ENCODE measurements around the gene SNAP29.
"Not testable (repeated sequence)": the region's sequence is repeated elsewhere in the genome, so short reads cannot be mapped to it uniquely, and the experiment has no call there.

The SNAP29 gene

DNA sequence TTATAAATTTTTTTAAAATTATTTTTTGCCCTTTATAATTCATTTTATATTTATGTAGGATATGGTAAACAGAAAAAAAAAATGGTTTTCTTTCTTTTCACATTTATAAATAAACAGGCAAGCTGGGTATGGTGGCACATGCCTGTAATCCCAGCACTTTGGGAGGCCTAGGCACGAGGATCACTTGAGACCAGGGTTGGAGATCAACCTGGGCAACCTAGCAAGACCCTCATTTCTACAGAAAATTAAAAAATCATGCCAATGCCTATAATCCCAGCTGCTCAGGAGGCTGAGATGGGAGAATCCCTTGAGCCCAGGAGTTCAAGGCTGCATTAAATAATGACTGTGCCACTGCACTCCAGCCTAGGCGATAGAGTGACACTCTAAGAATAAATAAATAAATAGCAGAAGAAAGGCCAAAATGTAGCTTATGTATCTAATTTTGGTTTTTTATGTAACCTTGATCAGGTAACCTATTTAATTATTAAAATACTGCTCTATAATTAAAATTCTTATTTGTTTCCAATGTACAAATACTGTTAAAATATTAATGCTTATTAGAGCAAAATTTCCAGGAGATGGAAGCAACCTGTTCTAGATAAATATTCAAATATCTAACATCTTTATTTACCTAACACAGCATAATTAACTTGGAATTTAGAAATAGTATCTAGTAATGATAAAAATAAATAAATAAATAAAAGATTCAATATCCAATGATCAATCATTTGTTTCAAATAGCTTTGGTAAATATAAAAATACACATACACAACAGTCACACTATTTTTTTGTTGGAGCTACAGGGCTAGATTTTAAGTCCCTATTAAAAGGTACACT is 21.6 kb upstream of the SNAP29 start:
- no peak for DNase-seq

DNA sequence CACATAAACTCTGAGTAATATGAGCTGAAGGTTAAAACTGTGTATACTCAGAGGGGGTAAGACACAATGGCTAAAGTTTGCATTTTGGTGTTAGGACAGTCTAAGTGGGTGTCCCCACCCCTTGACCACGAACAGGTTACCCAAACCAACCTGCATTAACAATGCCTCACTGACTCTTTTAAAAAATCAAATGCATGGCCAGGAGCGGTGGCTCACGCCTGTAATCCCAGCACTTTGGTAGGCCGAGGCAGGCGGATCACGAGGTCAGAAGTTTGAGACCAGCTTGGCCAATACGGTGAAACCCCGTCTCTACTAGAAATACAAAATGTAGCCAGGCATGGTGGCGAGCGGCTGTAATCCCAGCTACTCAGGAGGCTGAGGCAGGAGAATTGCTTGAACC is 19.5 kb upstream of the SNAP29 start:
- DNase-seq, result not testable (repeated sequence)

DNA sequence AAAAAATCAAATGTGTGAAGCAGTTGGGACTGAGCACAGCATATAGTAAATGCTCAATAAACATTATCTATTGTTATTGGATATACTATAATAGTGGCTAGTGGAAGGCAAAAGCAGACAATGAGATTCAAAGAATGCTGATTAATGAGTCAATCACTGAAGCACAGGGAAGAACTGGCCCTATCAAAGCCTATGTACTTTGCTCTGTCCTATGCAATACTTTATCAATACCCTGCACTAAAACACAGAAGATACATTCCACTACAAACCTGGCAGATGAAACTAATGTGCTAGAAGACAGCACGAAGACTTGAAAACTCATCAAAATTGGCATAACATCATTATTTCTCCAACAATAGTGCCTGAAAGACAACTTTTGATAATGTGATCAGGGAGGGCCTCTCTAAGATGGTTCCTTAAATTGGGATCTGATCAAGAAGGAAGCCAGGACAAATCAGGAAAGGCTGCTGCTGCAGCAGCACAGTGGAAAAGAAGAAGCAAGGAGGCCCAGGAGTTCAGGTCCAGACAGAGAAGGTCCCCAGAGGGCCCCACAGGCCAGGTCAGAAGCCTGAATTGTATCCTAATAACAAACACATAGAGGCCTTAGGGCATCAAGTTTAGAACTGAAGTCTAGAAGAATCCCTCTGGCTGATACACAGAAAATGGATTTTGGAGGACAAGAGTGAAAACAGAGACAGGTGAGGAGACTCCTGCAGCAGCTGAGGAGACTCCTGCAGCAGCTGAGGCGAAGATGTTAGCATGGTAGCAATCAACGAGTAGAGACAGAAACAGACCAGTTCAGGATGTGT is 18.8 kb upstream of the SNAP29 start:
- no peak for DNase-seq

DNA sequence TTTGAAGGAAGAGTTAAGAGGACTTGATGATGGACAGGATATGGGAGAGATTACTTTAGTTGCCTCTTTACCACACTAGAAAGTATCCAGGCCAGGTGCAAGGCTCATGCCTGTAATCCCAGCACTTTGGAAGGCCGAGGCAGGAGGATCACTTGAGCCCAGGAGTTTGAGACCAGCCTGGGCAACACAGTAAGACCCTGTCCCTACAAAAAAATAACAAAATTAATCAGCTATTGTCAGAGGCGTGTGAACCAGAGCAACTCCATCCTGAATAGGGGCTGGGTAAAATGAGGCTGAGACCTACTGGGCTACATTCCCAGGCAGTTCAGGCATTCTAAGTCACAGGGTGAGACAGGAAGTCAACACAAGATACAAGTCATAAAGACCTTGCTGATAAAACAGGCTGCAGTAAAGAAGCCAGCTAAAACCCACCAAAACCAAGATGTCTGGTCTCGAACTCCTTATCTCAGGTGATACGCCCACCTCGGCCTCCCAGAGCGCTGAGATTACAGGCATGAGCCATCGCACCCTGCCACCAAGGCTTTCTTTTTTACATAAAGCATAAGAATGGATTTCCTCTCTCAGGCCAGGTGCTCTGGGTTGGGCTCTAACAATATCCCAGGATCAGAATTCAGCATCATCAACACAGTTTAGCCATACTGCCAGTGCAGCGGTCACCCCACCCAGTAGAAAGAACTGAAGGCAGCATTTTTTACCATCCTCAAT is 18.0 kb upstream of the SNAP29 start:
- DNase-seq, result no peak

DNA sequence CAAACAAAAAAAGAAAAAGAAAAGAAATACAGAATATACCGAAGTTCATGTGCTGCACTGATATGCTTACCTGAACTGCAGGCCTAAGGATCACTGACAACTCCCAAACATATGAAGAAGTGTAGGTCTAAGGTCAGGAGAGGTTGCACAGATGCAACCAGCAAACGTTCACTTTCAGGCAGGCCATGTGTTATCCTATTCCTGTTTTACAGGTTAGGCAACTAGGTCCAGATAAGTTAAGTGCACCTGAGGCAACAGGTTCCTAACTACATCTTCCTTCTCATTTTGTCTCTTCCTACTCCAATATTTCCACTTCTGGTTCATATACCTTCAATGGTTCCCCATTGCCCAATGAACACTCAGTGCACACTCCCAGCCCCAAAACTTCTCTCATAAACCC is 15.3 kb upstream of the SNAP29 start:
- DNase-seq, result no peak

DNA sequence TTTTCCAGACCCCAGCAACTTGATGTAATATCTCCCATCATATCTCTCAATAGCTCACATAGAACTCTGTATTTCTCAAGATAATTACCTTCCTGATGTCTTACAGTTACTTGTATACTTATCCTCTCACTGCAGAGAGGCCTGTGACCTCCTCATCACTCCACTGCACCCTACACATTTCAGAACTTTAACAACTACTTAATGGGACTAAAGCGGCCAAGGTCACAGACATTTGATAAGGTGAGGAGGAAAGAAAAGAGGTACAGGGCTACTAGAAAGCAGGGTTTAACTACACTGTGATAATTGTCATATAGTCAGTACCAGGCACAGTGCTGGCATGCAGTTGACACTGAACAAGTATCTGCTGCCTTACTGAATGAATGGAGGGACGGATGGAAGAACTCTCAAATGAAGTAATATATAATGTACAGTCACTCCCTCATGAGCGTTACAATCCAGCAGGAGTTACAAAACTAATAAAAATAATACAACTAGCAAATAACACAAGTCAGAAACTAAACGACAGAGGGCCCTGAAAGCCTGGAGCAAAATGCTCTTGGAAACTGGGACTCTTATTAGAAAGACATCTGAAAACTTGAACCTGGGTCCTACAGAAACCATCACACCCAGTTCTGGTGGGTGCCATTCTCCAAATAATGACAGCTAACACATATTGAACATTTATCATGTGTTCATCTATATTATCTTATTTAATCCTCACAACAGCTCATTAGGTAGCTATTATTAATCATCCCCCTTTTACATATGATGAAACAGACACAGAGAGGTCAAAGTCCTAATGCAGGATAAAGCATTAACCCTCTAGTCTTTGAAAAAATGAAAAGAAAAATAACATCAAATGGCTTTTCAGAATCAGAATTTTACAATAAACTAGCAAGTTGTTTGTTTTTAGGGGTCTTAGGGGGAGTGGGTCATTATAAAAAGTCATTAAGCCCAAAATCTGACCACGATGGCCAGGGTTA is 14.5 kb upstream of the SNAP29 start:
- DNase-seq, result no peak

DNA sequence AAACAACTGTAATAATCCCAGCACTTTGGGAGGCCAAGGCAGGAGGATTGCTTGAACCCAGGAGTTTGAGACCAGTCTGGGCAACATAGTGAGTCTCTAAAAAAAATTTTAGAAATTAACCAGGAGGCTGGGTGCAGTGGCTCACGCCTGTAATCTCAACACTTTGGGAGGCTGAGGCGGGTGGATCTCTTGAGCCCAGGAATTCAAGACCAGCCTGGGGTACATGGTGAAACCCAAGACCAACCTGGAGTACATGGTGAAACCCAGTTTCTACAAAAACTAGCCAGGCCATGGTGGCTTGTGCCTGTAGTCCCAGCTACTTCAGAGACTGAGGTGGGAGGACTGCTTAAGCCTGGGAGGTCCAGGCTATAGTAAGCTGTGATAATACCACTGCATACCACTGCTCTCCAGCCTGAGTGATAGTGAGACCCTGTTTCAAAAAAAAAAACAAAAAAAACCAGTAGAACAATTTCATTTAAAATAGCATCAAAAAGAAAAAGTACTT is 11.4 kb upstream of the SNAP29 start:
- DNase-seq, result no peak

DNA sequence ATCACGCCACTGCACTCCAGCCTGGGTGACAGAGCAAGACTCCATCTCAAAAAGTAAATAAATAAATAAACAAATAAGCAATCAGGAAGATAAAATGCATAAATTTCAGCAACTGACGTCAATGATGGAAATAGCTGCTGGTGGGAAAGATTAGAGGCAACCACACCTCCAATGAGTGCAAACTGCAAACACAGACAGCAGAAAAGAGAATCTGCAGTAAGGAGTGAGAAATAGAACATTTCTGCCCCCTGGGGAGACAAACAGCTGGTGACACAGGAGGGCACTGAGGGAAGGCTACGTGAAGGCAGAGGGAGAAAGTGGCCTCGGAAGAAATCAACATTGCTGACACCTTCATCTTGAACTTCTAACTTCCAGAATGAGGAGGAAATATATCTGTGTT is 6.7 kb upstream of the SNAP29 start:
- no peak for DNase-seq

DNA sequence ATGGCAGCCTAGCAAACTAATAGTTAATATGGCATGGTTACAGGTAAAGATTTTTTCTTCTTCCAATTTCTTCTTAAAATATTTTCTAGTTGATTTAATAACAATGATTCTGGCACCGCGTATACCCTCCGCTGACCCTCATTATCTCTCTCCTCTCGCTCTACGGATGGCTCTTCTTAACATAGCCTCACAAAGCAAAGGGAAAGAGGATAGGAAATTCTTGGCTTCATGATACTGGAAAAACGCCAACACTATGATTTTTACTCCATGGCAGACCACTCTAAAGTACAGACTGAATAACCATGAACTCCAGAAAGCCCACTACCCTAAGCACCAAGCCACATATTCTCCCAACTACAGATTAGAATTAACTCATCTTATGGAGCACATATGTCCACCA is 6.3 kb upstream of the SNAP29 start:
- no peak for DNase-seq

DNA sequence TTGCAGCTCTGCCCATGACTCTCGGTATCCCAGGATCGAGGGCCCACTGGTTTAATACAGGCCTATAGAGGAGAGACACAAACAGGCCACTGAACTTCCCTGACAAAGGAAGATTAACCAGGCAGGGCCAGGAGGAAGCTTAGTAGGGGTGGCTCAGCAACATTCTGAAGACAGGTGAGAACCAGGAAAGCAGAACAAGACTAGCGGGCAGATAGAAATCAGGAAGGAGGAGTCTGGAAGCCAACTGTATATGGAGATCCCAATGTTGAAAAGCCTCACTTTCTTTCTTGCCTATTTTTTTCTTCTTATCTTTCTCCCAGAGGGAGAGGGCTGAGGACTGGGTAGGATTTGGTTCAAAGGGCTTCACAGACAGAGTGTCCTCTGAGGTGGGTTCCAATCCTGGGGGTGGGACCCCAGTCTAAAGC is 5.6 kb upstream of the SNAP29 start:
- no peak for DNase-seq

DNA sequence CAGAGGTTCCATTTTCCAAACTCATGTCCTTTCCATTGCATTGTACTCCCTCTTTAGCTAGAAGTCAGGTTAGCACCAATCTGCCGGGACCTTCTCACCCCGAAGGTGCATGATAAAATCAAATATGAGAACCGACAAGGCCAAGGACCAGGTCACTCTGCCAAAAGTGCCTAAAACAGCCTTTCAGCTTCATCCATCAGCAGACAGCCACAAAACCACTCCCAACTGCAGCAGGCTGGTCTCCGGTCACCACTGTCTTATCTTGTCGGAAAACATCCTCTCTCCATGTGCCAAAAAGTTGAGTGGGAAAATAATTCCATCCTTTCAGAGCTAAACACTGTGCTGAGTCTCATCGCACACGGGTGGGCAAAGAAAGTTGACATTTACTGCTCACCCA is 1.6 kb upstream of the SNAP29 start:
- DNase-seq, result no peak

DNA sequence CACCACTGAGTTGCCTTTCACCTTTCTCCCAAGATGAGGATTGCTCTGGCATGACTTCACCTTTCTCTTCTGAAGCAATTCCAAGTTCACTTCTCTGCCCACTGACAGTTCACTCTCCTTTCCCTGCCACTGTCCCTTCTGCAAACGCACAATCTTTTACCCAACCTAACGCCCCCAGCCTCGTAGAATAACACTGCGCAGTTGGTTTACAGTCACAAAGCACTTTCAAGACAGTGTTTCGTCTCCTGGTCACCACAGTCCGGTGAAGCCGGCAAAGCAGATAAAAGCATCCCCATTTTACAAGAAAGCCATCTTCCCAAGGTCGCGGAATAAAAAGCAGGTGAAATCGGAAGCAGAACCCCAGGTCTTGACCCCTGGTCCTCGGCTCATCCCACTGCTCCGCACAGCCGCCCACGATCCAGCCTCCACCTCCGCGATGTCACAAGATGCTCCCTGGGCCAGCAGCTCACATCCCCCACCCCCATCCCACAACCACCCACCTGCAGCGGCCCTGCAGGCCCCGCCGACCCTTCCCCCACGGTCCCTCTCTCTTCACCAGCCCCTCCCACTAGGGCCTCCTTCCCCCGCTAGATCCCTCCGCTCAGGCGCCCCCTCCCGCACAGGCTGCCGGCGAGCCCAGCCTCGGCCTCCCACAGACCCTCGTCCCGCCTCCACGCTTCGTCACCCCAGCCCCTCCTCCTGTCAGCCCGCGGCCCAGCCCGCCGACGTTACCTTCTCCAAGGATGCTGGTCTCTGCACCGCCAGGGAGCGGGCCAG is 781 bp upstream of the SNAP29 start:
- DNase-seq, result peak; percentile 71

DNA sequence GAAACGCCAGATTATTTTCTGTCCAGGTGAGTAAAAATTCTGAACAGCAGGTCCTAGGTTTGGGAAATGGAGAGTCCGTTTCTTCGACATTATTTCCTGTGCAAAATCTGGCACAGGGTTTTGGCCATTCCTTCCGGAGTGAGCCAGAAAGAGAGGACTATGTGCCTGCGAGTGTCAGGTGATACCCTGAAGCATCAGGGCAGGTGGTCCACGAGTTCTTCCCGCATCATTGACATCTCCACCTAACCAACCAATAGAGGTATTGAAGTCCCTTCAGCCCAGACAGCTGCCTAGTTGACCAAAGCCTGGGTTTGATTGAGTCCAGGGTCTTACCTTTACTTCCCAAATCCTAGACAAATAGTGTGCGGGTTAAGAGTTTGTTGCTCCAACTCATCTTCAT is 808 bp downstream of the SNAP29 start:
- no peak for DNase-seq

DNA sequence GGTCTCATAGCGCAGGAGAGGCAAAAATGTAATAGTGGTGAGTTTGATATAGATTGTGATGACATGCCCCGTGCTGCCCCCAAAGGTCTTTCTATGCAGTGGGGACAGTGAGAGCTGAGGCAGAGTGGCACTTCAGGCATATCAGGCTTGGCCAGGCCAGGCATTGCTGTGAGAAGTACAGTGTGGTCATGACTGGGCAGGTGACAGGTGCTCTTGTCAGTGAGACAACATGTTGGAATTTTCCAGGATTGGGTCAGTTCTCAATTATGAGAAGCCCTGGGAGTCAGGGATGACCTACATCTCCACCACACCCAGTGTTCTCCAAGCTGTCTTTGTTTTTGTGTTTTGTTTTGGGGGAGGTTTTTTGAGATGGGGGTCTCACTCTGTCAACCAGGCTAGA is 3.7 kb downstream of the SNAP29 start:
- DNase-seq, result no peak

DNA sequence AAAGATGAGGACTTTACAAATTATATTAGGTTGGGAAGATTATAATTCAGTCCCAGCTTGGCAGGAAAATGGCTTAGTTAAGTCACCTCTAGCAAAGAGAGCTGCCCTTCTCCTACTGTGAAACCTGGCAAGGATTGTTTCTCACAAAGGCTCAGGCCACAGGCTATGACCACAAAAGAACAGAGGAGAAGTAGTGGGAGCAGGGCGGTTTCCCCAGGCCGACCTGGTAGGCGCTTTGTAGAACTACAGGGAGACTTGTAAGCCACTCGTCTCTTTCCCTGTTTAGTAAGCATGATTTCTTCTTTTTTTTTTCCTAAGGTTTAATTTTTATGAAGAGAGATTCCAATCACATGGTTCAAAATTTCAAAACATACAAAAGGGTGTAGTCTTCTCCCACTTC is 4.6 kb downstream of the SNAP29 start:
- DNase-seq, result no peak

DNA sequence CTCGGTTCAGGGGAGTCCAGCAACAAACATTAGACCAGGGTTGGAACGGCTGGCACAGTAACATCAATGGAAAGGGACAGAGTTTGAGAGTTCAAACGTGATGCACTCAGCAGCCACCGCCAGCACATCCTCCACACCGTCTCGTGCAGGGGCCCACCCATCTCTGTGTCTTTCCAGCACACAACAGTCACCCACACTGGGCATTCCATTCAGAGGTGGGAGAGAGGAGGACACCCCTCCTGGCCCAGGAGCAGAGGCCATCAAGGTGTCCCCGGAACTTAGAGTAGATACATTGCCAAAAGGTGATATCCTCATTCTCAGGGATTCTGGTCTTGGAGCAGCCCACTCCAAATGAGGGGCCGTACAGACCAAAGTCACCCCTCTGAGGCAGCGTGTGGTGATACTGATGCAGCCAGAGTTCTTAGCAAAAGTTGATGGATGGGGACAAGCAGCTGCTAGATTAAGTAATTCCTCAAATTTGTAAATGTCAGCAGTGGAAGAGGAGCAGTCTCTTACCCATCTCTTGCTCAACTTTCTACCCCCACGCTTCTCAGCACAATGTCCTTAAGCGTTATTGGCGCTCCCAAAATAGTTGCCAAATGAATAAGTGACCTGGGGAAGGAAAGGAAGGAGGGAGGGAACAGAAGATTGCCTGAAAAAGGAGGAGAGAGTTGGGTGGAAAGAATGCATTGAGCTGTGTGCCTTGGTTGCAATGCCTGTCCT is 5.5 kb downstream of the SNAP29 start:
- no peak for DNase-seq

DNA sequence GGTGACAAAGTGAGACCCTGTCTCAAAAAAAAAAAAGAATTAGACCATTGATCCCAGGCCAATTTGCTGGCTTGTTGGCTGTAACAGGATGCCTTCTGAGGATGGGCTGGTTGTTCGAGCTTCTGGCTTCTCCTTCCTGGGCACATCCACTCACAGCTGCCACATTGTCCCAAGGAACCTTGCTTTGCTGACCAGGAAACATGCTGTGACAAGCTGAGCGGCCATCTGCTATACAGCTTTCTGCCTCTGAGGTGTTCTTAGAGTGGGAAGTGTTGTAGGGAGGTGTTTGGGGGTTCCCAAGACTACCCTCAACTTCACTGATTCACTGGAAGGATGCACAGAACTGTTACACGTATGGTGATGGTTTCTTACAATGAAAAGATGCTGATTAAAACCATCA is 6.5 kb downstream of the SNAP29 start:
- no peak for DNase-seq

DNA sequence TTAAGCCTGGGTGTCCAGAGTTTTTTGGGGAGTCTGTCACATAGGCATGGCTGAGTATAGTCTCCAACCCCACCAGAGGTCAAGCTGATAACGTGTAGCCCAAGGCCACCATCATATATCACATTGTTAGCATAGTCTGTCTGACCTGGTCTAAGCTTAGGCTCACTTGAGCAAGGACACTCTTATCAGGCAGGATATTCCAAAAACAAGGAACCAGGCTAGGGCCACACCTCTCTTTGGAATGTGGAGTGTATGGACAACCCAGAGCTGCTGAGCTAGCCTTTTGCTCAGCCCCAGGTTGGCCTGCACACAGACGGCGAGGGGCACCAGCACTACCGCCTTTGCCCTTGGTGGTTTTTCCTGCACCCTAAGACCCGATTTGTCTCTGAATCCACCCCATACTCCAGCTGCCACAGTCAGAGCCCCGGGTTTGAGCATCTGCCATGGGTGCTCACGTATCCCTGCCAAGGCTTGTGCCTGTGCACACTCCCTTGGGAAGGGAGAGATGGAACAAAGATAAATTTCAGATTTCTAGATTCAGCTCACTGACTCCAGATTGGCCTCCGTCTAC is 7.2 kb downstream of the SNAP29 start:
- DNase-seq, result no peak

DNA sequence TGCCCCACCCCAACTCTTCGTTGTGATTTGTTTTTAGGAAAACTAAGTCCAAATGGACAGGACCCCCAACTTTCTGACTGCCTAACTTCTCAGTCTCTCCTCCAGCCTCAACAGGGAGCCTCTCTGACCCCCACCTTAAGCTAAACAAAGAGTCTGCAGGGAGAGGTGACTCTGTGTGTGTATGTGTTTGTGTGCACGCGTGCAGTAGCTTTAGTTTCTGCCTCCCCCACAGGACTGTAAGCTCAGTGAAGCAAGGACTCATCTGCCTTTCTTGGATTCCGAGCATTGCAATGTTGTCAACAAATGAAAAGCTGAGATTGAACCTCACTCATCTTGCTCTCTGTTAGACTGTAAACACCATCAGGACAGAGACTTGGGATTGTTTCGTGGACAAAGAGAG is 7.9 kb downstream of the SNAP29 start:
- peak; percentile 69 for DNase-seq

All from kidney glomerular epithelial cell (primary cell).